Measurements from ENCODE around the gene MAEA. TPM values are rescaled to one million over a fixed set of nuclear protein-coding genes. Genes with fewer than 3 reads are reported as not detected.

MAEA gene
- total and polyA plus RNA-seq, 2 experiments from 2014 or later, result 66.6 to 73.2 TPM

GRCh38 chr4:1252928-1253492 is 36.7 kb upstream of the MAEA start:
- H3K36me3 ChIP-seq (replicated peaks; ENCODE audit: insufficient read depth, low read depth), result no peaks in the 10 kb centered on the region
- DNase-seq (ENCODE audit: low spot score), result no peak
- no peaks in the 10 kb centered on the region for H3K9me3 ChIP-seq (ENCODE audit: low read depth)
- peaks cover 14% of the 10 kb centered on the region for H3K79me2 ChIP-seq
- no peaks in the 10 kb centered on the region for H3K9me2 ChIP-seq (replicated peaks; ENCODE audit: insufficient read depth)
- TF ChIP-seq CTCF (IDR thresholded peaks at IDR 0.05; ENCODE audit: poor library complexity), result no peak
- TF ChIP-seq EZH2 (IDR thresholded peaks at IDR 0.05; ENCODE audit: borderline replicate concordance), result no peak
- no peak for TF ChIP-seq EZH2phosphoT487 (IDR thresholded peaks at IDR 0.05; ENCODE audit: low read depth, severe bottlenecking, unreplicated experiment)
- H3K27ac ChIP-seq, result no peak overlapping the region
- no peak overlapping the region for H2AFZ ChIP-seq
- peaks cover 7% of the 10 kb centered on the region for H3K4me1 ChIP-seq (ENCODE audit: insufficient read depth)
- WGBS (ENCODE audit: low lambda C conversion rate, missing lambda C conversion rate), result 98% methylated on average over 6 of the region's 6 CpGs
- no peaks in the 10 kb centered on the region for H3K27me3 ChIP-seq
- H4K20me1 ChIP-seq (ENCODE audit: insufficient read depth, poor library complexity, severe bottlenecking), result peaks cover under 1% of the 10 kb centered on the region
- no peak overlapping the region for H3K4me3 ChIP-seq
- H3K4me2 ChIP-seq, result no peak overlapping the region

DNA sequence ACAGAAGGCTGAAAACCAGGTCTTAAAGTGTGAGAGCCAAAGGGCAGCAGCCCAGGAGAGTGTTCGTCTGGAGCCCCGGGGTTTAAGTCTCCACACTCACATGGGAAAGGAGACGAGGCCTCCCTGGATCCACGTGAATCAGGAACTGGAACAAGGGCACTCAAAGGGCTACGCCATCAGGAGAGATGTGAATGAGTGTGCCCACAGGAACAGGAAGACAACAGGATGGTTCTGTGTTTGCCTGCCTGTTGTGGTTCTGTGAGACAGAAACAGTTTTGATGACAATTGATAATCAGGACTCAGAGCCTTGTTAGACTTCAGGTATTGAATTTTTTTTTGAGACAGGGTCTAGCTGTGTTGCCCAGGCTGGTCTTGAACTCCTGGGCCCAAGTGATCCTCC is 35.9 kb upstream of the MAEA start:
- Histone ChIP-seq H3K4me2 (no peak overlapping the region), H3K9me3 (ENCODE audit: low read depth) (no peaks in the 10 kb centered on the region)
- WGBS (ENCODE audit: low lambda C conversion rate, missing lambda C conversion rate), result 97% methylated on average over 5 of the region's 5 CpGs

DNA sequence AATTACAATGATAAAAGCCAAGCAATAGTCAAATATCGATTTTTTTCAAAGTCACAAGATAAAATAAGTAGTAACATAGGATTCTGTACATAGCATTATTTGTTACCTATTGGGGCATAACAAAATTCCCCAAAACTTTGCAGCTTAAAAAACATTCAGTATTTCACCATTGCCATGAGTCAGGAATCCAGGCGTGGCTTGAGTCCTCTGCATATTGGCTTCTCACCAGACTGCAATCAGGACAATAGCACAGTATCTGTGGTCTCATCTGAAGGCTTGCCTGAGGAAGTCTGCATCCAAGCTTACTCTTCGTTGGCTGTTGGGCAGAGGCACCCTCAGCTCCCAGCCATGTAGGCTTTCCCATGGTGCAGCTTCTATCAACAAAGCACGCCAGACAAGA is 34.5 kb upstream of the MAEA start:
- Histone ChIP-seq H3K4me3 (no peak overlapping the region), H3K4me1 (ENCODE audit: insufficient read depth) (peaks cover 3% of the 10 kb centered on the region), H3K9me3 (ENCODE audit: low read depth) (no peaks in the 10 kb centered on the region), H2AFZ (no peak overlapping the region), H4K20me1 (ENCODE audit: insufficient read depth, poor library complexity, severe bottlenecking) (no peaks in the 10 kb centered on the region), H3K27ac (no peak overlapping the region), H3K79me2 (peaks cover 8% of the 10 kb centered on the region), H3K27me3 (no peaks in the 10 kb centered on the region), H3K9me2 (replicated peaks; ENCODE audit: insufficient read depth) (no peaks in the 10 kb centered on the region), H3K4me2 (no peak overlapping the region), H3K36me3 (replicated peaks; ENCODE audit: insufficient read depth, low read depth) (no peaks in the 10 kb centered on the region)
- TF ChIP-seq EZH2phosphoT487 (IDR thresholded peaks at IDR 0.05; ENCODE audit: low read depth, severe bottlenecking, unreplicated experiment), result no peak
- no peak for TF ChIP-seq CTCF (IDR thresholded peaks at IDR 0.05; ENCODE audit: poor library complexity)
- TF ChIP-seq EZH2 (IDR thresholded peaks at IDR 0.05; ENCODE audit: borderline replicate concordance), result no peak
- WGBS (ENCODE audit: low lambda C conversion rate, missing lambda C conversion rate), result 96% methylated on average over 4 of the region's 4 CpGs
- DNase-seq (ENCODE audit: low spot score), result no peak

More for the DNA sequence above, 35.9 kb upstream of the MAEA start:
- H4K20me1 ChIP-seq (ENCODE audit: insufficient read depth, poor library complexity, severe bottlenecking), result no peaks in the 10 kb centered on the region
- H3K9me2 ChIP-seq (replicated peaks; ENCODE audit: insufficient read depth), result no peaks in the 10 kb centered on the region
- H3K4me1 ChIP-seq (ENCODE audit: insufficient read depth), result peaks cover 7% of the 10 kb centered on the region
- peaks cover 12% of the 10 kb centered on the region for H3K79me2 ChIP-seq
- H3K27ac ChIP-seq, result no peak overlapping the region
- H3K36me3 ChIP-seq (replicated peaks; ENCODE audit: insufficient read depth, low read depth), result no peaks in the 10 kb centered on the region
- H3K27me3 ChIP-seq, result no peaks in the 10 kb centered on the region
- H2AFZ ChIP-seq, result no peak overlapping the region
- H3K4me3 ChIP-seq, result no peak overlapping the region
- TF ChIP-seq EZH2 (IDR thresholded peaks at IDR 0.05; ENCODE audit: borderline replicate concordance) (no peak), CTCF (IDR thresholded peaks at IDR 0.05; ENCODE audit: poor library complexity) (no peak), EZH2phosphoT487 (IDR thresholded peaks at IDR 0.05; ENCODE audit: low read depth, severe bottlenecking, unreplicated experiment) (no peak)
- no peak for DNase-seq (ENCODE audit: low spot score)
